Aortic smooth muscle cell (primary cell): ENCODE results near the gene TCN2. TPM values are rescaled to one million over a fixed set of nuclear protein-coding genes. Genes with fewer than 3 reads are reported as not detected.

ENCODE experiments used
- total RNA-seq: library from RNA; depleted of rRNA; stranded (reverse); fragments of >200 nt; gene quantifications from 2 replicates; pipeline ENCODE4 v1.2.3, GENCODE V29; 2014

The TCN2 gene
- total RNA-seq = 6.8 and 7.7 TPM in 2 replicates

GRCh38 chr22:30606455-30607299 is at the start of gene TCN2:
TCN2 (plus strand) TSS chr22:30607174; CDS start chr22:30607332, 158 bp downstream.

DNA sequence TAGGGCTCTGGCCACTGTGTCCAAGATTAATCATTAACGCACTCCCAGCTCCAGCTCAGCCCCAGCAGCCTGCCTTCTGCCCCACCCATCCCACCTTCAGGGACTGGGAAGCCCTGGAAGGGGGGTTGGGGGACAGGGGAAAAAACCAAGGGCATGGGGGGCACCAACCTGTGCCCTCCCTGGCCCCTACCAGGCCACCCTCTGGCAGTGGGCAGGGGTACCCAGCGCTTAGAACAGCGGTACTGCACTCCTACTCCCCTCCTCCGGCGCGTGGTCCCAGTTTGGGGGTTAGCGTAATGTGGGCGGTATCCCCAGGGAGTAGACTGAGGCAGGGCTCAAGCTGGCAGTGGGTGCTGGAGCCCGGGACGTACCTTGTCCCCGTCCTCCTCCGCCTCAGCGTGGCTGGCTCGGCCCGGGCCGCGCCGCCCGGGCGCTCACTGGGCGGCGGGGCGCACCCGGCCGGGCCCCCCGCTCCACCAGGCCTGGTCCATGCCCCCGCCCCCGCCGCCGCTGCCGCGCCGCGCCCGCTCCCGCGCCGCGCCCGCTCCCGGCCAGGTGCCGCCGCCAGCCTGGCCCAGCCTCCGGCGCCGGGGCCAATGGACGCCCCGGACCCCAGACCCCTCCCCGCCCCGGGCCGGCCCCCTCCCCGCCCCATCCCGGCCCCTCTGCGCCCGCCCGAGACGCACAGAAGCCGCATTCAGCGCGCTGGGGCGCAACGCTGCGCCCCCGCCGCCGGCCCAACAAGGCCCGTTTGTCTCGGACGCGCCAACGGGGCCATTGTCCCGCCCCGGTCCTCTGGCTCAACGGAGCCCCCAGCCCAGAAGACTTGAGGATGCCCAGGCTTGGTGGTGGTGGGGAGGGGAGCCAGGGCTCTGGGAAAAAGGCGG is 32.6 kb upstream of the TCN2 start, which contains the start of gene GAL3ST1:
GAL3ST1 (minus strand) TSS at position 571 of the 887 bp plus-strand sequence. CDS start 17,273 bp downstream, outside the sequence.

GRCh38 chr22:30591588-30592359 is 15.2 kb upstream of the TCN2 start, which contains the start of gene PES1:
PES1 (minus strand) TSS chr22:30591910; CDS start chr22:30591833, 77 bp downstream.

DNA sequence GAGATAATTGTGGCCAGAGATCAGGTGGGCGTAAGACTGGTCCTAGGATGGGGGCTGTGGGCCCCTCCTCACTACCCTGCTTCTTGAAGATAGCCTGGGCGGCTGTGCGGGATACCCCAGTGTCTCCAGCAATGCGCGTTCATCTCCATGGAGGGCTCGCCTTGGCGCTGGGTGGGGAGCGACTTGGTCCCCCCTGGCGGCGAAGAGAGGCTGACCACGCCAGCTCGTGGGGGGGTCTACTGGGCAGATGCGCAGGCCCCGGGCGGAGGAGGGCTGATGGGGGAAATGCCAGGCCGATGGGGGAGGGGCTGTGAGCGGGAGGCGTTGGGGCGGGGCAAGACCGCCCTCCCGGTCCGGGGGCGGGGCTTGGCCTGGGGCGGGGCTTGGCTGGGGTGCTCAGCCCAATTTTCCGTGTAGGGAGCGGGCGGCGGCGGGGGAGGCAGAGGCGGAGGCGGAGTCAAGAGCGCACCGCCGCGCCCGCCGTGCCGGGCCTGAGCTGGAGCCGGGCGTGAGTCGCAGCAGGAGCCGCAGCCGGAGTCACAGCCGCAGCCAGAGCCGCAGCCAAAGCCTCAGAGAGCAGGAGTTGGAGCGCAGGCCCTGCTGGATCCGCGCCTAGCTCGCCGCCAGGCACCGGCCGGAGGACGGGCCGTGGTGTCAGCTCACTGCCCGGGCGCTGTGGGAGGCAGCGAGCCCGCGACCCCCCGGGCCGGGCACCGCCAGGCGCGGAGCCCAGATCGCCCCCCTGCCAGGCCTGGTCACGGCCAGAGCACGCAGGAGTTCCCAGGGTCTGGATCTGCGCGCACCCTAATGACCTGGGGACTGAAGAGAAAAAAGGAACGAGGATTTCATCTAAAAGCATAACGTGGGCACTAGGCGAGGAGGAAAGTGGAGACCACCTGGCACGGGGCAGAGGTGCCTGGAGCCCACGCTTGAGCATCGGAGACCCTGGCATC is 28.6 kb downstream of the TCN2 start, which contains the start of gene SLC35E4:
SLC35E4 (plus strand) TSS at position 509 of the 953 bp plus-strand sequence. CDS start 670 bp downstream, outside the sequence.

DNA sequence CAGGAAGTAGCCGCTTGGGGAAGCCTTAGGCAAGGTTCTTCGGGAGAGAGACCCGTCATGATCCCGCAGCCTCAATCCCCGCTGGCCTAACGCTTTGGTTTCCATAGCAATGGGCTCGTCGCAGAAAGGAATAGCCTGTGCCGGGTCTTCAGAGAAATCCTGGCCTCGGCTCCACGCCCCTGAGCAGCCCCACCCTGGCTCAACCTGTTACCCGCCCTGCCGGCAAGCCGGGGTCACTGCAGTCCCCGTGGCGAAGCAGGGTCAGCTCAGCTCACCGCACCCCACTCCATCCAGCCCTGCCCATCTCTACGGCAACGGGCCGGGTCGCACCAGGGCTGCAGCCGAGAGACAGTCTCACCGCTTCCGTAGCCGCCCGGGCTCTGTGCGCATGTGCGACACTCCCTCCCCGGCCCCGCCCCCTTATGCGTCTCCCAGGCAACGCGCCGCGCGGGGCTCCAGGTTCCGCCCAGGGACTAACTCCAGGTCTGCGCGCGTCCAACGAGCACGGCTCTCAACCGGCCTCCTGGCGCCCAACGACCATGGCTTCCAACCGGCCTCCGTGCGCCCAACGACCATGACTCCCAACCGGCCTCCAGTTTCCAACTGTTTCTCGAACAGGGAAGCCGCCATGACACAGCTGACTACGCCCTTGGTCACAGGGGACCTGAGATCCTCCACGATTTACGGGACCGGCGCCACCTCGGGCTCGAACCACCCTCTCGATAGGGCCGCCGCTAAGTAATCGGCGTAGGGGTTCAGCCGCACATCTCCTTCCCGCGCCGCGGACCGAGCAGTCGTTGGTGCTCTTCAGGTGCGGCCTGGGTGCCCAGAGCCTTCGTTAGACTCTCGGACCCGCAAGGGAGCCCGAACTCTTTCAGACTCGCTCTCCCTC is 60.8 kb downstream of the TCN2 start, which contains the start of gene DUSP18:
DUSP18 (minus strand) TSS at position 382 of the 892 bp plus-strand sequence. CDS start 3,872 bp downstream, outside the sequence.

Other genes starting within 250 kb of the TCN2 start
- gene RNF215, start 219.8 kb upstream of the TCN2 start, total RNA-seq = 21.0 and 25.9 TPM in 2 replicates
- gene SEC14L2, start 210.2 kb upstream of the TCN2 start, total RNA-seq = 10.2 and 11.6 TPM in 2 replicates
- gene MTFP1, start 181.4 kb upstream of the TCN2 start, total RNA-seq = 3.1 and 5.4 TPM in 2 replicates
- not detected in 2 replicates for gene SEC14L3, start 135.2 kb upstream of the TCN2 start, total RNA-seq
- under 0.01 TPM in 1 of 2 replicates, not detected in the other for gene SEC14L4, start 101.5 kb upstream of the TCN2 start, total RNA-seq
- 0.12 and 0.13 TPM in 2 replicates for gene SEC14L6, start 60.4 kb upstream of the TCN2 start, total RNA-seq
- gene GAL3ST1, start 32.5 kb upstream of the TCN2 start, total RNA-seq = 0.06 TPM in 1 of 2 replicates, not detected in the other
- 80.8 and 106 TPM in 2 replicates for gene PES1, start 15.3 kb upstream of the TCN2 start, total RNA-seq
- gene SLC35E4, start 28.6 kb downstream of the TCN2 start, total RNA-seq = 15.2 and 18.9 TPM in 2 replicates
- 7.8 and 10.1 TPM in 2 replicates for gene DUSP18, start 60.7 kb downstream of the TCN2 start, total RNA-seq
- 2.2 and 2.9 TPM in 2 replicates for gene OSBP2, start 87.7 kb downstream of the TCN2 start, total RNA-seq